SK-N-SH (cell line): ENCODE results near the gene ZNF628. TPM values are rescaled to one million over a fixed set of nuclear protein-coding genes. Genes with fewer than 3 reads are reported as not detected.

ENCODE experiments used
- CTCF ChIA-PET: fragments of 300-600, 350-600 bp; formaldehyde crosslinking; extraction: SDS; loops from one replicate; lab custom pipeline; 2021; lab: Yijun Ruan, JAX
- POLR2A ChIA-PET: fragments of 350-600 bp; sonication (Branson Sonifier 250); formaldehyde crosslinking; extraction: SDS; loops from one replicate; lab custom pipeline; 2020; ENCODE audit warnings: antibody characterized with exemption, inconsistent platforms; lab: Yijun Ruan, JAX
- DNase-seq: peaks from one replicate; pipeline ENCODE4 v3.0.0; 2012
- H2AFZ ChIP-seq: fragments of 200-600 bp; sonication (generic); 2 replicates; pipeline ENCODE4 v1.8.1; 2016; ENCODE audit warnings: antibody characterized with exemption, mild to moderate bottlenecking, low read depth
- H3F3A ChIP-seq: fragments of 200-600 bp; sonication (generic); replicated peaks from 2 replicates; pipeline ENCODE3; 2016; ENCODE audit warnings: antibody characterized with exemption, mild to moderate bottlenecking; ENCODE audit not compliant: insufficient read depth
- H3K27ac ChIP-seq, 2 experiments: fragments of 200-500 bp in 1 of 2; fragments of 200-600 bp in 1 of 2; sonication (Bioruptor generic) in 1 of 2; sonication (generic), shearing (Covaris generic) in 1 of 2; 2 replicates each; pipeline versions ENCODE4 v1.5.1 to v1.6.1; 2014 to 2016; ENCODE audit warnings: low read depth in 2 of 2, inconsistent platforms in 1 of 2, low read length in 1 of 2, mild to moderate bottlenecking in 1 of 2, mixed read lengths in 1 of 2
- H3K27me3 ChIP-seq: fragments of 200-600 bp; sonication (generic), shearing (Covaris generic); 2 replicates; pipeline ENCODE4 v1.6.1; 2016; ENCODE audit warnings: mixed run types; ENCODE audit not compliant: insufficient read depth
- H3K36me3 ChIP-seq, 2 experiments: fragments of 200-500 bp in 1 of 2; fragments of 200-600 bp in 1 of 2; sonication (Bioruptor generic) in 1 of 2; sonication (generic) in 1 of 2; replicated peaks in 1 of 2; 2 replicates each; pipeline versions ENCODE3 to v1.5.1; 2014 to 2016; ENCODE audit warnings: low read length in 1 of 2, mild to moderate bottlenecking in 1 of 2; ENCODE audit not compliant: insufficient read depth in 2 of 2, control insufficient read depth in 1 of 2
- H3K4me1 ChIP-seq, 2 experiments: fragments of 200-500 bp in 1 of 2; fragments of 200-600 bp in 1 of 2; sonication (Bioruptor generic) in 1 of 2; sonication (generic), shearing (Covaris generic) in 1 of 2; 2 replicates each; pipeline versions ENCODE4 v1.5.1 to v1.6.1; 2014 to 2016; ENCODE audit warnings: low read depth in 1 of 2, low read length in 1 of 2, mixed run types in 1 of 2; ENCODE audit not compliant: insufficient read depth in 2 of 2, control insufficient read depth in 1 of 2
- H3K4me2 ChIP-seq: fragments of 200-600 bp; sonication (generic), shearing (Covaris generic); 2 replicates; pipeline ENCODE4 v1.6.1; 2017; ENCODE audit warnings: mixed run types
- H3K4me3 ChIP-seq, 2 experiments: fragments of 200-500 bp in 1 of 2; fragments of 200-600 bp in 1 of 2; sonication (Bioruptor generic) in 1 of 2; sonication (generic), shearing (Covaris generic) in 1 of 2; 2 replicates each; pipeline versions ENCODE4 v1.5.1 to v1.8.1; 2014 to 2016; ENCODE audit warnings: low read depth in 2 of 2, inconsistent platforms in 1 of 2, low read length in 1 of 2, mild to moderate bottlenecking in 1 of 2, mixed read lengths in 1 of 2, moderate library complexity in 1 of 2
- H3K79me2 ChIP-seq: fragments of 200-600 bp; sonication (generic); 2 replicates; pipeline ENCODE4 v1.8.1; 2017; ENCODE audit warnings: mild to moderate bottlenecking; ENCODE audit not compliant: insufficient read depth
- H3K9ac ChIP-seq: fragments of 200-600 bp; sonication (generic); 2 replicates; pipeline ENCODE4 v1.6.1; 2017; ENCODE audit warnings: mixed run types
- H3K9me2 ChIP-seq: fragments of 200-600 bp; sonication (generic); 2 replicates; pipeline ENCODE4 v1.6.1; 2017; ENCODE audit warnings: mixed run types
- H3K9me3 ChIP-seq: fragments of 200-600 bp; sonication (generic); 2 replicates; pipeline ENCODE4 v1.6.1; 2017; ENCODE audit warnings: mixed run types, mild to moderate bottlenecking, moderate library complexity
- H4K20me1 ChIP-seq: fragments of 200-600 bp; sonication (generic); 2 replicates; pipeline ENCODE4 v1.6.1; 2017; ENCODE audit warnings: mild to moderate bottlenecking, mixed run types; ENCODE audit not compliant: insufficient read depth
- CHD2 ChIP-seq: fragments of 150-350 bp; IDR thresholded peaks from 2 replicates; pipeline ENCODE4 v1.6.1; 2018; ENCODE audit warnings: low read length; ENCODE audit not compliant: partially characterized antibody
- ELF1 ChIP-seq: IDR thresholded peaks from 2 replicates; pipeline ENCODE4 v1.4.0; 2012
- EP300 ChIP-seq, 2 experiments: IDR thresholded peaks; 2 replicates each; pipeline versions ENCODE4 v1.4.0 to v1.6.1; 2012; ENCODE audit warnings: borderline replicate concordance in 1 of 2, low read depth in 1 of 2, low read length in 1 of 2
- FOXJ3 ChIP-seq: sonication (generic); formaldehyde crosslinking; IDR thresholded peaks from 2 replicates; pipeline ENCODE4 v1.5.1; 2020; ENCODE audit warnings: mild to moderate bottlenecking, missing genetic modification reagents
- FOXM1 ChIP-seq: IDR thresholded peaks from 2 replicates; pipeline ENCODE4 v1.4.0; 2012; ENCODE audit warnings: low read depth, mild to moderate bottlenecking
- GATA2 ChIP-seq: sonication (generic); formaldehyde crosslinking; IDR thresholded peaks from 2 replicates; pipeline ENCODE4 v1.5.0; 2020; ENCODE audit warnings: mild to moderate bottlenecking, missing genetic modification reagents
- MEF2A ChIP-seq: IDR thresholded peaks from 2 replicates; pipeline ENCODE4 v1.4.0; 2012; ENCODE audit warnings: low read depth, borderline replicate concordance
- MXI1 ChIP-seq: IDR thresholded peaks from 2 replicates; pipeline ENCODE4 v1.6.1; 2012; ENCODE audit warnings: mild to moderate bottlenecking, low read depth, low read length, improper control_type of control experiment
- NFIC ChIP-seq: IDR thresholded peaks from 2 replicates; pipeline ENCODE4 v1.4.0; 2012; ENCODE audit warnings: borderline replicate concordance
- POLR2AphosphoS5 ChIP-seq: IDR thresholded peaks from 2 replicates; pipeline ENCODE4 v1.6.1; 2012; ENCODE audit warnings: low read depth, low read length
- RAD21 ChIP-seq: IDR thresholded peaks from 2 replicates; pipeline ENCODE4 v1.6.1; 2012; ENCODE audit warnings: mild to moderate bottlenecking, low read length
- RCOR1 ChIP-seq: fragments of 150-350 bp; IDR thresholded peaks from 2 replicates; pipeline ENCODE4 v1.6.1; 2017; ENCODE audit warnings: antibody characterized with exemption, low read length
- RXRA ChIP-seq: IDR thresholded peaks from 2 replicates; pipeline ENCODE4 v1.4.0; 2012; ENCODE audit warnings: low read depth, mild to moderate bottlenecking, borderline replicate concordance
- SIN3A ChIP-seq: IDR thresholded peaks from 2 replicates; pipeline ENCODE4 v1.6.1; 2012; ENCODE audit warnings: low read depth, mild to moderate bottlenecking, low read length, moderate library complexity, borderline replicate concordance
- SMC3 ChIP-seq: IDR thresholded peaks from 2 replicates; pipeline ENCODE4 v1.6.1; 2012; ENCODE audit warnings: low read depth, low read length, improper control_type of control experiment
- TCF12 ChIP-seq: IDR thresholded peaks from 2 replicates; pipeline ENCODE4 v1.4.0; 2012
- WGBS: methylation state at CpG from one replicate; pipeline ENCODE4 v1.1.6; 2017; ENCODE audit warnings: low lambda C conversion rate; 5-methylcytosine and 5-hydroxymethylcytosine counted together
- polyA plus RNA-seq, 3 experiments: library from polyadenylated mRNA; depleted of rRNA; stranded (reverse); fragments of >200 nt; gene quantifications; 2 replicates each; pipeline ENCODE4 v1.2.3, GENCODE V29; 2012
- TF ChIP-seq, protein P1 (sequence below): IDR thresholded peaks from 2 replicates; pipeline ENCODE4; 2012
- TF ChIP-seq, protein P2 (sequence below): IDR thresholded peaks from 2 replicates; pipeline ENCODE4 v1.6.1; 2012; ENCODE audit warnings: mild to moderate bottlenecking, low read depth, low read length, moderate library complexity

The ZNF628 gene
- polyA plus RNA-seq, 1 of the 3 experiments (the other 2 are of a cell fraction): 1.6 TPM

DNA sequence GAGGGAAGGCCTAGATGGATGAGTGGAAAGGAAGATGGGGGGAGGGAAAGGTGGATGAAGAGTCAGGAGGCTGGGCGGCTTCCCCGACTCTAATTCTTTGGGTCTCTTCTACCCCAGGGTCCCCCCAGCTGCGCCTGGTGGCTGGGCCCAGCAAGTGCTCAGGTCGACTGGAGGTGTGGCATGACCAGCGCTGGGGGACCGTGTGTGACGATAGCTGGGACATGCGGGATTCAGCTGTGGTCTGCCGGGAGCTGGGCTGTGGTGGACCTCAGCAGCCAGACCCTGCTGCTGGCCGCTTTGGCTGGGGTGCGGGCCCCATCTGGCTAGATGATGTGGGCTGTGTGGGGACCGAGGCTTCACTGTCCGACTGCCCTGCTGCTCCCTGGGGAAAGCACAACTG, 21.3 kb downstream of the ZNF628 start:
- Histone ChIP-seq H3F3A (peaks cover 9% of the 10 kb centered on the region), H3K27ac (no peak overlapping the region), H3K4me2 (no peak overlapping the region), H3K9me2 (no peaks in the 10 kb centered on the region), H3K4me1 (peaks cover 0 to 11% of the 10 kb centered on the region in 2 experiments; a peak in 1 of 4 replicates), H4K20me1 (no peaks in the 10 kb centered on the region), H3K79me2 (no peaks in the 10 kb centered on the region), H2AFZ (no peak overlapping the region), H3K27me3 (no peaks in the 10 kb centered on the region), H3K4me3 (no peak overlapping the region), H3K9me3 (no peaks in the 10 kb centered on the region), H3K36me3 (no peaks in the 10 kb centered on the region), H3K9ac (no peak overlapping the region)
- ChIA-PET CTCF (interaction anchor here (1.2 to 1.3 kb wide), 3 partner anchors 11 to 31 kb away, joined by 3 to 10 read pairs (median 6); partner anchors contain the start of gene NAT14), POLR2A (no interaction called here)
- 85% methylated on average over 2 of the region's 13 CpGs for WGBS
- no peak for TF ChIP-seq EP300 (IDR thresholded peaks at IDR 0.05; ENCODE audit: borderline replicate concordance in 1 of 2, low read depth in 1 of 2, low read length in 1 of 2)
- TF ChIP-seq, protein P1, sequence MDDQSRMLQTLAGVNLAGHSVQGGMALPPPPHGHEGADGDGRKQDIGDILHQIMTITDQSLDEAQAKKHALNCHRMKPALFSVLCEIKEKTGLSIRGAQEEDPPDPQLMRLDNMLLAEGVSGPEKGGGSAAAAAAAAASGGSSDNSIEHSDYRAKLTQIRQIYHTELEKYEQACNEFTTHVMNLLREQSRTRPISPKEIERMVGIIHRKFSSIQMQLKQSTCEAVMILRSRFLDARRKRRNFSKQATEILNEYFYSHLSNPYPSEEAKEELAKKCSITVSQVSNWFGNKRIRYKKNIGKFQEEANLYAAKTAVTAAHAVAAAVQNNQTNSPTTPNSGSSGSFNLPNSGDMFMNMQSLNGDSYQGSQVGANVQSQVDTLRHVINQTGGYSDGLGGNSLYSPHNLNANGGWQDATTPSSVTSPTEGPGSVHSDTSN: no peak
- TF ChIP-seq, protein P2, sequence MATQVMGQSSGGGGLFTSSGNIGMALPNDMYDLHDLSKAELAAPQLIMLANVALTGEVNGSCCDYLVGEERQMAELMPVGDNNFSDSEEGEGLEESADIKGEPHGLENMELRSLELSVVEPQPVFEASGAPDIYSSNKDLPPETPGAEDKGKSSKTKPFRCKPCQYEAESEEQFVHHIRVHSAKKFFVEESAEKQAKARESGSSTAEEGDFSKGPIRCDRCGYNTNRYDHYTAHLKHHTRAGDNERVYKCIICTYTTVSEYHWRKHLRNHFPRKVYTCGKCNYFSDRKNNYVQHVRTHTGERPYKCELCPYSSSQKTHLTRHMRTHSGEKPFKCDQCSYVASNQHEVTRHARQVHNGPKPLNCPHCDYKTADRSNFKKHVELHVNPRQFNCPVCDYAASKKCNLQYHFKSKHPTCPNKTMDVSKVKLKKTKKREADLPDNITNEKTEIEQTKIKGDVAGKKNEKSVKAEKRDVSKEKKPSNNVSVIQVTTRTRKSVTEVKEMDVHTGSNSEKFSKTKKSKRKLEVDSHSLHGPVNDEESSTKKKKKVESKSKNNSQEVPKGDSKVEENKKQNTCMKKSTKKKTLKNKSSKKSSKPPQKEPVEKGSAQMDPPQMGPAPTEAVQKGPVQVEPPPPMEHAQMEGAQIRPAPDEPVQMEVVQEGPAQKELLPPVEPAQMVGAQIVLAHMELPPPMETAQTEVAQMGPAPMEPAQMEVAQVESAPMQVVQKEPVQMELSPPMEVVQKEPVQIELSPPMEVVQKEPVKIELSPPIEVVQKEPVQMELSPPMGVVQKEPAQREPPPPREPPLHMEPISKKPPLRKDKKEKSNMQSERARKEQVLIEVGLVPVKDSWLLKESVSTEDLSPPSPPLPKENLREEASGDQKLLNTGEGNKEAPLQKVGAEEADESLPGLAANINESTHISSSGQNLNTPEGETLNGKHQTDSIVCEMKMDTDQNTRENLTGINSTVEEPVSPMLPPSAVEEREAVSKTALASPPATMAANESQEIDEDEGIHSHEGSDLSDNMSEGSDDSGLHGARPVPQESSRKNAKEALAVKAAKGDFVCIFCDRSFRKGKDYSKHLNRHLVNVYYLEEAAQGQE: no peak
- no peak for TF ChIP-seq RXRA
- no peak for TF ChIP-seq FOXM1
- TF ChIP-seq MXI1: no peak
- TF ChIP-seq TCF12: no peak
- TF ChIP-seq CHD2: no peak
- TF ChIP-seq SIN3A: no peak
- no peak for TF ChIP-seq RCOR1
- no peak for TF ChIP-seq ELF1
- TF ChIP-seq RAD21: no peak
- TF ChIP-seq NFIC: no peak
- TF ChIP-seq FOXJ3 (CRISPR knock-in tag): no peak
- TF ChIP-seq MEF2A: no peak
- TF ChIP-seq POLR2AphosphoS5: no peak
- no peak for TF ChIP-seq SMC3
- no peak for TF ChIP-seq GATA2
- no peak for DNase-seq
